K562 (cell line): ENCODE data around the gene C2CD5. TPM values are rescaled to one million over a fixed set of nuclear protein-coding genes. Genes with fewer than 3 reads are reported as not detected.

Source experiments
- ATAC-seq: fragments of 200-7000 bp; cut with Tn5 transposase; 3 replicates; pipeline ENCODE4 v1.9.1; 2020; ENCODE audit warnings: moderate library complexity
- BruUV-seq: library from RNA; stranded (reverse); fragments of 400-500 nt; replicated peaks from 2 replicates; lab custom pipeline; 2021; lab: Mats Ljungman, UMichigan
- CTCF ChIA-PET: fragments of 300-600 bp; formaldehyde crosslinking; extraction: SDS; loops from one replicate; lab custom pipeline; 2021; ENCODE audit warnings: low intra/inter-chr PET ratio; lab: Yijun Ruan, JAX
- POLR2A ChIA-PET: fragments of 300-600, 350-650 bp; sonication (Branson Sonifier 250); formaldehyde crosslinking; extraction: SDS; loops from one replicate; lab custom pipeline; 2021; ENCODE audit warnings: antibody characterized with exemption, inconsistent platforms; lab: Yijun Ruan, JAX
- DNase-seq, 4 experiments: peaks; one replicate each; pipeline versions ENCODE4 v3.0.0 to v3.0.0-alpha.2; 2011 to 2018; ENCODE audit warnings: low spot score in 3 of 4, mixed read lengths in 3 of 4; ENCODE audit errors: extremely low read depth in 1 of 4
- FAIRE-seq: peaks from 2 replicates; lab custom pipeline; 2011; peaks lifted over from hg19 to GRCh38; lab: Jason Lieb, UNC
- H2AFZ ChIP-seq: 2 replicates; pipeline ENCODE4 v1.6.0; 2011; ENCODE audit warnings: low read depth, low read length, control low read depth, inconsistent platforms
- H3K27ac ChIP-seq: fragments of 200-600 bp; 3 replicates; pipeline ENCODE4 v1.8.0; 2011; ENCODE audit warnings: low read depth, mild to moderate bottlenecking, control low read depth, inconsistent platforms, low read length, moderate library complexity, mixed read lengths; ENCODE audit errors: extremely low read depth
- H3K27me3 ChIP-seq, 2 experiments: fragments of 300-600 bp in 1 of 2; 2 replicates in 1 of 2; 3 replicates in 1 of 2; pipeline versions ENCODE4 v1.6.0 to v1.8.0; 2011; ENCODE audit warnings: inconsistent platforms in 2 of 2, low read length in 2 of 2, mild to moderate bottlenecking in 1 of 2, mixed read lengths in 1 of 2, moderate library complexity in 1 of 2; ENCODE audit not compliant: control insufficient read depth in 2 of 2, insufficient read depth in 2 of 2
- H3K36me3 ChIP-seq: fragments of 300-600 bp; 3 replicates; pipeline ENCODE4 v1.8.0; 2011; ENCODE audit warnings: mild to moderate bottlenecking, low read length, inconsistent platforms; ENCODE audit not compliant: control insufficient read depth, insufficient read depth
- H3K4me1 ChIP-seq, 2 experiments: fragments of 200-600 bp in 1 of 2; replicated peaks in 1 of 2; 2 replicates in 1 of 2; 3 replicates in 1 of 2; pipeline versions ENCODE4 v1.5.1 to v1.8.0; 2011; ENCODE audit warnings: inconsistent platforms in 2 of 2, low read length in 2 of 2, mild to moderate bottlenecking in 1 of 2, mixed read lengths in 1 of 2, moderate library complexity in 1 of 2; ENCODE audit not compliant: control insufficient read depth in 2 of 2, insufficient read depth in 2 of 2
- H3K4me2 ChIP-seq: 2 replicates; pipeline ENCODE4 v1.6.1; 2011; ENCODE audit warnings: low read length, control low read depth, inconsistent platforms, mixed read lengths; ENCODE audit not compliant: insufficient read depth
- H3K4me3 ChIP-seq: fragments of 200-600 bp; sonication (generic), shearing (Covaris generic); 2 replicates; pipeline ENCODE4 v1.5.1; 2016; ENCODE audit warnings: control low read depth, inconsistent platforms
- H3K79me2 ChIP-seq: fragments of 200-600 bp; 3 replicates; pipeline ENCODE4 v1.8.0; 2011; ENCODE audit warnings: low read length, inconsistent platforms; ENCODE audit not compliant: control insufficient read depth, insufficient read depth
- H3K9ac ChIP-seq, 2 experiments: 2 replicates each; pipeline versions ENCODE4 v1.6.0 to v1.6.1; 2011; ENCODE audit warnings: low read depth in 2 of 2, low read length in 2 of 2, control low read depth in 1 of 2, inconsistent platforms in 1 of 2, mild to moderate bottlenecking in 1 of 2, mixed read lengths in 1 of 2; ENCODE audit not compliant: insufficient read depth in 1 of 2
- H3K9me1 ChIP-seq: one replicate; pipeline ENCODE4 v1.6.0; 2011; ENCODE audit warnings: inconsistent platforms, mild to moderate bottlenecking, low read length, moderate library complexity; ENCODE audit not compliant: control insufficient read depth, insufficient read depth
- H3K9me3 ChIP-seq: replicated peaks from 2 replicates; pipeline ENCODE4 v1.5.1; 2011; ENCODE audit warnings: low read depth, low read length, inconsistent platforms; ENCODE audit not compliant: control insufficient read depth, insufficient read depth
- H4K20me1 ChIP-seq: replicated peaks from 2 replicates; pipeline ENCODE4 v1.6.1; 2011; ENCODE audit warnings: low read length, inconsistent platforms, mixed read lengths; ENCODE audit not compliant: control insufficient read depth, insufficient read depth
- BDP1 ChIP-seq: IDR thresholded peaks from 3 replicates; pipeline ENCODE4 v1.6.1; 2011; ENCODE audit not compliant: insufficient read length, insufficient read depth
- MXI1 ChIP-seq: IDR thresholded peaks from 2 replicates; pipeline ENCODE4 v1.6.1; 2011; ENCODE audit warnings: low read depth, mild to moderate bottlenecking, improper control_type of control experiment, low read length
- RBBP5 ChIP-seq: fragments of 200-600 bp; sonication (generic); IDR thresholded peaks from 2 replicates; pipeline ENCODE4 v1.6.1; 2012; ENCODE audit warnings: borderline replicate concordance, mild to moderate bottlenecking, low read length, control low read depth, inconsistent platforms; ENCODE audit not compliant: insufficient read depth, poor library complexity, severe bottlenecking
- RFX1 ChIP-seq: fragments of 450-650 bp; IDR thresholded peaks from 2 replicates; pipeline ENCODE4 v1.6.1; 2016; ENCODE audit warnings: mild to moderate bottlenecking, moderate library complexity
- ZNF764 ChIP-seq: fragments of 250-450 bp; sonication (Bioruptor Pico); IDR thresholded peaks from 2 replicates; pipeline ENCODE4 v1.4.0; 2020; ENCODE audit warnings: low read depth, mild to moderate bottlenecking, moderate library complexity
- WGBS: fragments of 100-300 bp; shearing (Covaris generic); methylation state at CpG from one replicate; pipeline ENCODE4 v1.1.6; 2016; ENCODE audit warnings: low coverage, mixed read lengths; ENCODE audit not compliant: insufficient coverage; ENCODE audit errors: missing lambda C conversion rate; 5-methylcytosine and 5-hydroxymethylcytosine counted together
- in situ Hi-C: fragments of 300-500 bp; cut with MboI; formaldehyde crosslinking; loops from 4 replicates; pipeline ENCODE4 v1.15.0; 2018; ENCODE audit warnings: inconsistent platforms, mixed read lengths
- intact Hi-C: fragments of 100-400 bp; cut with micrococcal nuclease; formaldehyde crosslinking; loops from 2 replicates; pipeline ENCODE4 v1.14.2; 2022
- polyA plus RNA-seq, 8 experiments: library from polyadenylated mRNA; depleted of rRNA in 4 of 8; stranded (reverse) in 5 of 8; unstranded in 3 of 8; fragments of >200 nt; fragmentation: Nextera tagmentation in 2 of 8; fragmentation: Illumina TruSeq in 1 of 8; extraction: Ambion mirVana in 2 of 8; extraction: Trizol in 1 of 8; gene quantifications; 2 replicates each; pipeline versions ENCODE4 v1.2.1 to v1.2.3, GENCODE V29; 2011 to 2014; ENCODE audit warnings: inconsistent platforms in 1 of 8, missing spikeins in 1 of 8
- total RNA-seq, 7 experiments: library from RNA; depleted of rRNA in 6 of 7; stranded (reverse); fragments of >200 nt in 6 of 7; fragmentation: Illumina TruSeq in 2 of 7; extraction: Trizol in 2 of 7; gene quantifications; 2 replicates each; pipeline versions ENCODE4 v1.2.1 to v1.2.3, GENCODE V29; 2011 to 2021; ENCODE audit warnings: low replicate concordance in 1 of 7
- TF ChIP-seq, protein P1 (sequence below): sonication (generic); formaldehyde crosslinking; IDR thresholded peaks from 2 replicates; pipeline ENCODE4 v1.8.0; 2023; ENCODE audit warnings: mild to moderate bottlenecking, missing genetic modification reagents

Gene C2CD5
- total and polyA plus RNA-seq, 9 of the 15 experiments (the other 6 are each of a cell fraction or from before 2014, with no cell fraction given): 5.1 to 24.1 (median 14.3) TPM

- TF ChIP-seq, protein P1, sequence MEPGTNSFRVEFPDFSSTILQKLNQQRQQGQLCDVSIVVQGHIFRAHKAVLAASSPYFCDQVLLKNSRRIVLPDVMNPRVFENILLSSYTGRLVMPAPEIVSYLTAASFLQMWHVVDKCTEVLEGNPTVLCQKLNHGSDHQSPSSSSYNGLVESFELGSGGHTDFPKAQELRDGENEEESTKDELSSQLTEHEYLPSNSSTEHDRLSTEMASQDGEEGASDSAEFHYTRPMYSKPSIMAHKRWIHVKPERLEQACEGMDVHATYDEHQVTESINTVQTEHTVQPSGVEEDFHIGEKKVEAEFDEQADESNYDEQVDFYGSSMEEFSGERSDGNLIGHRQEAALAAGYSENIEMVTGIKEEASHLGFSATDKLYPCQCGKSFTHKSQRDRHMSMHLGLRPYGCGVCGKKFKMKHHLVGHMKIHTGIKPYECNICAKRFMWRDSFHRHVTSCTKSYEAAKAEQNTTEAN: no peak
These were observed 49.5 kb upstream of the C2CD5 start (continued) for GRCh38 chr12:22593864-22594263.

DNA sequence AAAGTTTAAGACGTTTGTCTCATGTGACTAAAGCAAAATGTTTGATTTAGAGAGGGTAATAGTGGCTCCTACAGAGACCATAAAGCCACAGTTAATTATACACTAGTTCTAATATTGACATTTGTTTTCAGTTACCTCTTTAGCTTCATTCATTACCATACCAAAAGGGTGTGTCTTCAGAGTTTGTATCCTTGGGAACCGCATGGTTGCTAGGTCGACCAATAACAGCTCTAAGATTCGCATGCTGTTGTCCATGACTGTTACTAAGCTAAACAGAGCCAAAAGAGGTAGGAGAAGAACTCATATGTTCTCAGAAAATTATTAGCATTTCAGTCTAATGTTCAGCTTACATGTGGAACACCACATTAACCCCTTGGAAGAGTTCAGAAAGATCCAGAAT, 44.5 kb upstream of the C2CD5 start:
- FAIRE-seq (no peak), DNase-seq (no peak), ATAC-seq (peak; percentile 54; the same call in 1 of the 3 replicates)
- Histone ChIP-seq H2AFZ (0 out of 2 replicates have a peak overlapping the region, but pooled peaks have one; percentile 21), H3K79me2 (no peaks in the 10 kb centered on the region), H3K27ac (no peak overlapping the region), H3K4me1 (no peaks in the 10 kb centered on the region), H3K9ac (no peak overlapping the region), H3K27me3 (no peaks in the 10 kb centered on the region), H3K9me3 (no peaks in the 10 kb centered on the region), H3K9me1 (no peaks in the 10 kb centered on the region), H3K36me3 (no peaks in the 10 kb centered on the region), H3K4me2 (no peak overlapping the region), H3K4me3 (no peak overlapping the region), H4K20me1 (no peaks in the 10 kb centered on the region)
- intact Hi-C loops: no loop called here
- no peak for TF ChIP-seq BDP1
- TF ChIP-seq ZNF764 (CRISPR knock-in tag): no peak
- TF ChIP-seq RFX1: peak; percentile 66
- TF ChIP-seq MXI1: 0 out of 2 replicates have a peak, but pooled peaks have one; percentile 26
- TF ChIP-seq RBBP5: no peak
- in situ Hi-C loops: no loop called here
- BruUV-seq: no TSS peak
- WGBS: 25% methylated on average over 4 of the region's 4 CpGs
- CTCF ChIA-PET: no interaction called here
- POLR2A ChIA-PET: interaction anchor here (0.5 kb wide), 1 partner anchor 431 kb away, joined by 3 read pairs; no protein-coding TSS in a partner anchor
